Measurements from ENCODE around the gene SNUPN.
"Not testable (repeated sequence)": the region's sequence is repeated elsewhere in the genome, so short reads cannot be mapped to it uniquely, and the experiment has no call there.

Gene SNUPN

GRCh38 chr15:75573648-75574384, 51.7 kb downstream of the SNUPN start:
- Histone ChIP-seq H3K9me3 (ENCODE audit: insufficient read depth, low read length) (no peaks in the 10 kb centered on the region), H3K27me3 (ENCODE audit: insufficient read depth, insufficient read length) (no peaks in the 10 kb centered on the region), H3K4me1 (ENCODE audit: insufficient read depth, insufficient read length) (peaks cover 5% of the 10 kb centered on the region), H3K9ac (ENCODE audit: insufficient read length, low read depth) (no peak overlapping the region), H3K4me3 (ENCODE audit: insufficient read length, low read depth) (no peak overlapping the region), H3K36me3 (ENCODE audit: insufficient read depth, insufficient read length, low read length) (peaks cover 27% of the 10 kb centered on the region)
- no peak for DNase-seq (ENCODE audit: low read depth, low spot score)
- TF ChIP-seq YY1 (IDR thresholded peaks at IDR 0.05; ENCODE audit: insufficient read depth, insufficient read length) (no peak), ZNF274 (IDR thresholded peaks at IDR 0.05; ENCODE audit: low read depth, low read length) (no peak), SUZ12 (IDR thresholded peaks at IDR 0.05; ENCODE audit: extremely low read depth, insufficient read depth, insufficient read length) (no peak)

- Histone ChIP-seq H3K9me3 (ENCODE audit: insufficient read depth, low read length) (no peaks in the 10 kb centered on the region), H3K4me3 (ENCODE audit: insufficient read length, low read depth) (no peak overlapping the region), H3K9ac (ENCODE audit: insufficient read length, low read depth) (no peak overlapping the region), H3K36me3 (ENCODE audit: insufficient read depth, insufficient read length, low read length) (peaks cover 23% of the 10 kb centered on the region), H3K4me1 (ENCODE audit: insufficient read depth, insufficient read length) (peaks cover 5% of the 10 kb centered on the region), H3K27me3 (ENCODE audit: insufficient read depth, insufficient read length) (no peaks in the 10 kb centered on the region)
- TF ChIP-seq SUZ12 (IDR thresholded peaks at IDR 0.05; ENCODE audit: extremely low read depth, insufficient read depth, insufficient read length) (no peak), YY1 (IDR thresholded peaks at IDR 0.05; ENCODE audit: insufficient read depth, insufficient read length) (no peak), ZNF274 (IDR thresholded peaks at IDR 0.05; ENCODE audit: low read depth, low read length) (no peak)
- no peak for DNase-seq (ENCODE audit: low read depth, low spot score)
Observed at GRCh38 chr15:75570126-75570845, 55.2 kb downstream of the SNUPN start.

GRCh38 chr15:75565062-75565970, 60.2 kb downstream of the SNUPN start:
- Histone ChIP-seq H3K4me1 (ENCODE audit: insufficient read depth, insufficient read length) (no peaks in the 10 kb centered on the region), H3K27me3 (ENCODE audit: insufficient read depth, insufficient read length) (no peaks in the 10 kb centered on the region), H3K36me3 (ENCODE audit: insufficient read depth, insufficient read length, low read length) (peaks cover 7% of the 10 kb centered on the region), H3K9me3 (ENCODE audit: insufficient read depth, low read length) (no peaks in the 10 kb centered on the region), H3K9ac (ENCODE audit: insufficient read length, low read depth) (no peak overlapping the region), H3K4me3 (ENCODE audit: insufficient read length, low read depth) (no peak overlapping the region)
- no peak for DNase-seq (ENCODE audit: low read depth, low spot score)
- TF ChIP-seq YY1 (IDR thresholded peaks at IDR 0.05; ENCODE audit: insufficient read depth, insufficient read length) (no peak), SUZ12 (IDR thresholded peaks at IDR 0.05; ENCODE audit: extremely low read depth, insufficient read depth, insufficient read length) (no peak), ZNF274 (IDR thresholded peaks at IDR 0.05; ENCODE audit: low read depth, low read length) (no peak)

- Histone ChIP-seq H3K36me3 (ENCODE audit: insufficient read depth, insufficient read length, low read length) (peaks cover under 1% of the 10 kb centered on the region), H3K9ac (ENCODE audit: insufficient read length, low read depth) (no peak overlapping the region), H3K4me3 (ENCODE audit: insufficient read length, low read depth) (no peak overlapping the region), H3K27me3 (ENCODE audit: insufficient read depth, insufficient read length) (no peaks in the 10 kb centered on the region), H3K9me3 (ENCODE audit: insufficient read depth, low read length) (no peaks in the 10 kb centered on the region; the same call in 1 of the 2 replicates), H3K4me1 (ENCODE audit: insufficient read depth, insufficient read length) (no peaks in the 10 kb centered on the region)
- no peak for TF ChIP-seq SUZ12 (IDR thresholded peaks at IDR 0.05; ENCODE audit: extremely low read depth, insufficient read depth, insufficient read length)
- no peak for TF ChIP-seq ZNF274 (IDR thresholded peaks at IDR 0.05; ENCODE audit: low read depth, low read length)
- no peak for TF ChIP-seq YY1 (IDR thresholded peaks at IDR 0.05; ENCODE audit: insufficient read depth, insufficient read length)
- DNase-seq (ENCODE audit: low read depth, low spot score): no peak
Observed at GRCh38 chr15:75561888-75562287, 63.6 kb downstream of the SNUPN start.

- H3K9me3 ChIP-seq (ENCODE audit: insufficient read depth, low read length); H3K36me3 ChIP-seq (ENCODE audit: insufficient read depth, insufficient read length, low read length); DNase-seq (ENCODE audit: low read depth, low spot score); H3K9ac ChIP-seq (ENCODE audit: insufficient read length, low read depth); H3K27me3 ChIP-seq (ENCODE audit: insufficient read depth, insufficient read length); H3K4me3 ChIP-seq (ENCODE audit: insufficient read length, low read depth); H3K4me1 ChIP-seq (ENCODE audit: insufficient read depth, insufficient read length): not testable (repeated sequence)
Observed at GRCh38 chr15:75559360-75559759, 66.2 kb downstream of the SNUPN start.

- H3K27me3 ChIP-seq (ENCODE audit: insufficient read depth, insufficient read length); DNase-seq (ENCODE audit: low read depth, low spot score); H3K9me3 ChIP-seq (ENCODE audit: insufficient read depth, low read length); H3K36me3 ChIP-seq (ENCODE audit: insufficient read depth, insufficient read length, low read length); H3K4me3 ChIP-seq (ENCODE audit: insufficient read length, low read depth); H3K4me1 ChIP-seq (ENCODE audit: insufficient read depth, insufficient read length); H3K9ac ChIP-seq (ENCODE audit: insufficient read length, low read depth): not testable (repeated sequence)
Observed at GRCh38 chr15:75558955-75559354, 66.6 kb downstream of the SNUPN start.

GRCh38 chr15:75554717-75555116, 70.8 kb downstream of the SNUPN start:
- no peaks in the 10 kb centered on the region for H3K4me1 ChIP-seq (ENCODE audit: insufficient read depth, insufficient read length)
- no peak for DNase-seq (ENCODE audit: low read depth, low spot score)
- no peak overlapping the region for H3K9ac ChIP-seq (ENCODE audit: insufficient read length, low read depth)
- H3K27me3 ChIP-seq (ENCODE audit: insufficient read depth, insufficient read length): no peaks in the 10 kb centered on the region
- H3K36me3 ChIP-seq (ENCODE audit: insufficient read depth, insufficient read length, low read length): peaks cover 3% of the 10 kb centered on the region
- H3K4me3 ChIP-seq (ENCODE audit: insufficient read length, low read depth): no peak overlapping the region
- no peaks in the 10 kb centered on the region; the same call in 1 of the 2 replicates for H3K9me3 ChIP-seq (ENCODE audit: insufficient read depth, low read length)
- no peak for TF ChIP-seq ZNF274 (IDR thresholded peaks at IDR 0.05; ENCODE audit: low read depth, low read length)
- no peak for TF ChIP-seq YY1 (IDR thresholded peaks at IDR 0.05; ENCODE audit: insufficient read depth, insufficient read length)
- no peak for TF ChIP-seq SUZ12 (IDR thresholded peaks at IDR 0.05; ENCODE audit: extremely low read depth, insufficient read depth, insufficient read length)
